ENCODE measurements around the gene KCTD11.

DNA sequence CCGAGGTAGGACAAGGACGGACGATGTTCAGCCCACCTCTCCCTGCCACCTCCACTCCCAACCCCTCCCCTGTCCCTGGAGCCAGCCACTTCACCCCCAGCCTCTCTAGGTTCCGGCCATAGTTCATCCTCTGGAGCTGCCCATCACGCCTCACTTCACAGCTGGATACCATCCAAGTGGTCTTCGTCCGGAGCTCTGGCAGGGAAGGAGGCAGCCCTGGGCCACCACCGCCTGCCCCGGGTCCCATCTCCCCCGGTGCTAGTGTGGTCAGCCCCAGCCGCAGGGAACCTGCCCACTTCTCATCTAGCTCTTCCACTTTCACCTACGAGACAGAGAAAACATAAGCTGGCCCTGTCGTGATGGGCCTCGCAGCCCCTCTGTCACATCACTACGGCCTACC, 30.5 kb upstream of the KCTD11 start:
- TF ChIP-seq, protein P1, sequence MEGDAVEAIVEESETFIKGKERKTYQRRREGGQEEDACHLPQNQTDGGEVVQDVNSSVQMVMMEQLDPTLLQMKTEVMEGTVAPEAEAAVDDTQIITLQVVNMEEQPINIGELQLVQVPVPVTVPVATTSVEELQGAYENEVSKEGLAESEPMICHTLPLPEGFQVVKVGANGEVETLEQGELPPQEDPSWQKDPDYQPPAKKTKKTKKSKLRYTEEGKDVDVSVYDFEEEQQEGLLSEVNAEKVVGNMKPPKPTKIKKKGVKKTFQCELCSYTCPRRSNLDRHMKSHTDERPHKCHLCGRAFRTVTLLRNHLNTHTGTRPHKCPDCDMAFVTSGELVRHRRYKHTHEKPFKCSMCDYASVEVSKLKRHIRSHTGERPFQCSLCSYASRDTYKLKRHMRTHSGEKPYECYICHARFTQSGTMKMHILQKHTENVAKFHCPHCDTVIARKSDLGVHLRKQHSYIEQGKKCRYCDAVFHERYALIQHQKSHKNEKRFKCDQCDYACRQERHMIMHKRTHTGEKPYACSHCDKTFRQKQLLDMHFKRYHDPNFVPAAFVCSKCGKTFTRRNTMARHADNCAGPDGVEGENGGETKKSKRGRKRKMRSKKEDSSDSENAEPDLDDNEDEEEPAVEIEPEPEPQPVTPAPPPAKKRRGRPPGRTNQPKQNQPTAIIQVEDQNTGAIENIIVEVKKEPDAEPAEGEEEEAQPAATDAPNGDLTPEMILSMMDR (IDR thresholded peaks at IDR 0.05; ENCODE audit: low read depth, low read length): no peak
- TF ChIP-seq POLR2A (IDR thresholded peaks at IDR 0.05; ENCODE audit: extremely low read depth, insufficient read length) (no peak), MYC (IDR thresholded peaks at IDR 0.05; ENCODE audit: low read depth, low read length) (no peak)
- TF ChIP-seq, protein P2, sequence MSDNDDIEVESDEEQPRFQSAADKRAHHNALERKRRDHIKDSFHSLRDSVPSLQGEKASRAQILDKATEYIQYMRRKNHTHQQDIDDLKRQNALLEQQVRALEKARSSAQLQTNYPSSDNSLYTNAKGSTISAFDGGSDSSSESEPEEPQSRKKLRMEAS (IDR thresholded peaks at IDR 0.05; ENCODE audit: low read depth, low read length): no peak
